NCI-H2107 (cell line): ENCODE data around the gene RYR2.

Source experiments
- DNase-seq: peaks from one replicate; lab custom pipeline; 2025; lab: John Stamatoyannopoulos, UW

The RYR2 gene

GRCh38 chr1:237737448-237737847 lies 695.5 kb downstream of the RYR2 start:
- no peak for DNase-seq

GRCh38 chr1:237737938-237738610 lies 696.1 kb downstream of the RYR2 start:
- no peak for DNase-seq

- DNase-seq = no peak
These were observed 698.9 kb downstream of the RYR2 start for GRCh38 chr1:237740846-237741245.

GRCh38 chr1:237745545-237745944 lies 703.6 kb downstream of the RYR2 start:
- DNase-seq = no peak

- DNase-seq = no peak
These were observed 706.4 kb downstream of the RYR2 start for GRCh38 chr1:237748171-237748960.

GRCh38 chr1:237749122-237749521 lies 707.1 kb downstream of the RYR2 start:
- no peak for DNase-seq

GRCh38 chr1:237751090-237751489 lies 709.1 kb downstream of the RYR2 start:
- no peak for DNase-seq

GRCh38 chr1:237754627-237755026 lies 712.6 kb downstream of the RYR2 start:
- no peak for DNase-seq

- no peak for DNase-seq
These were observed 714.5 kb downstream of the RYR2 start for GRCh38 chr1:237756304-237756967.

- no peak for DNase-seq
These were observed 717.4 kb downstream of the RYR2 start for GRCh38 chr1:237759377-237759776.

- no peak for DNase-seq
These were observed 719.0 kb downstream of the RYR2 start for GRCh38 chr1:237760951-237761350.

- no peak for DNase-seq
These were observed 721.2 kb downstream of the RYR2 start for GRCh38 chr1:237763137-237763536.

- no peak for DNase-seq
These were observed 721.8 kb downstream of the RYR2 start for GRCh38 chr1:237763751-237764150.

- no peak for DNase-seq
These were observed 727.9 kb downstream of the RYR2 start for GRCh38 chr1:237769916-237770315.

- DNase-seq = no peak
These were observed 730.0 kb downstream of the RYR2 start for GRCh38 chr1:237772009-237772408.

GRCh38 chr1:237774246-237774645 lies 732.3 kb downstream of the RYR2 start:
- DNase-seq = no peak

- no peak for DNase-seq
These were observed 737.4 kb downstream of the RYR2 start for GRCh38 chr1:237779356-237779755.

- no peak for DNase-seq
These were observed 744.2 kb downstream of the RYR2 start for GRCh38 chr1:237786066-237786719.

- DNase-seq = no peak
These were observed 746.1 kb downstream of the RYR2 start for GRCh38 chr1:237788069-237788468.

GRCh38 chr1:237789619-237790018 lies 747.6 kb downstream of the RYR2 start:
- DNase-seq = no peak

GRCh38 chr1:237791592-237791991 lies 749.6 kb downstream of the RYR2 start:
- no peak for DNase-seq

- no peak for DNase-seq
These were observed 750.2 kb downstream of the RYR2 start for GRCh38 chr1:237792149-237792548.

GRCh38 chr1:237792726-237793125 lies 750.7 kb downstream of the RYR2 start:
- DNase-seq = no peak
